HepG2 (cell line): ENCODE results near the gene ATG4D. TPM values are rescaled to one million over a fixed set of nuclear protein-coding genes. Genes with fewer than 3 reads are reported as not detected.

Experiments used
- ARID5B ChIP-seq: IDR thresholded peaks from 2 replicates; pipeline ENCODE4 v1.4.0; 2020; ENCODE audit warnings: mild to moderate bottlenecking, missing genetic modification reagents
- CCAR2 ChIP-seq: fragments of 200-400 bp; formaldehyde crosslinking; optimal IDR thresholded peaks from 2 replicates; pipeline ENCODE3; 2018; ENCODE audit warnings: low read depth, mild to moderate bottlenecking, low read length, moderate library complexity
- HIVEP1 ChIP-seq: sonication (generic); formaldehyde crosslinking; IDR thresholded peaks from 2 replicates; pipeline ENCODE4 v1.4.0; 2020; ENCODE audit warnings: mild to moderate bottlenecking, missing genetic modification reagents
- LCORL ChIP-seq, 2 experiments: fragments of 450-650 bp in 1 of 2; sonication (generic) in 1 of 2; formaldehyde crosslinking in 1 of 2; IDR thresholded peaks; 2 replicates each; pipeline versions ENCODE4 v1.5.0 to v1.6.1; 2017 to 2020; ENCODE audit warnings: antibody characterized with exemption in 1 of 2, missing genetic modification reagents in 1 of 2
- ONECUT2 ChIP-seq: sonication (generic); formaldehyde crosslinking; IDR thresholded peaks from 2 replicates; pipeline ENCODE4 v1.4.0; 2020; ENCODE audit warnings: missing genetic modification reagents
- PLSCR1 ChIP-seq: sonication (generic); formaldehyde crosslinking; IDR thresholded peaks from 2 replicates; pipeline ENCODE4 v1.5.0; 2020; ENCODE audit warnings: missing genetic modification reagents, mild to moderate bottlenecking, borderline replicate concordance
- SNAPC5 ChIP-seq: sonication (generic); formaldehyde crosslinking; IDR thresholded peaks from 2 replicates; pipeline ENCODE4 v1.8.1; 2023; ENCODE audit warnings: mild to moderate bottlenecking, missing genetic modification reagents, borderline replicate concordance
- SP140L ChIP-seq: sonication (generic); formaldehyde crosslinking; IDR thresholded peaks from 2 replicates; pipeline ENCODE4 v1.4.0; 2020; ENCODE audit warnings: missing genetic modification reagents, borderline replicate concordance
- SP2 ChIP-seq: sonication (generic); formaldehyde crosslinking; IDR thresholded peaks from 2 replicates; pipeline ENCODE4 v1.5.1; 2020; ENCODE audit warnings: mild to moderate bottlenecking, missing genetic modification reagents
- ZBTB49 ChIP-seq: sonication (generic); formaldehyde crosslinking; IDR thresholded peaks from 2 replicates; pipeline ENCODE4 v1.4.0; 2020; ENCODE audit warnings: missing genetic modification reagents, borderline replicate concordance
- ZNF556 ChIP-seq: sonication (generic); formaldehyde crosslinking; IDR thresholded peaks from 2 replicates; pipeline ENCODE4 v1.4.0; 2020; ENCODE audit warnings: mild to moderate bottlenecking, missing genetic modification reagents, borderline replicate concordance
- ZNF737 ChIP-seq: sonication (generic); formaldehyde crosslinking; IDR thresholded peaks from 2 replicates; pipeline ENCODE4 v1.5.0; 2020; ENCODE audit warnings: missing genetic modification reagents, mild to moderate bottlenecking, borderline replicate concordance
- ZNF772 ChIP-seq: sonication (generic); formaldehyde crosslinking; IDR thresholded peaks from 2 replicates; pipeline ENCODE4 v1.5.0; 2020; ENCODE audit warnings: mild to moderate bottlenecking, missing genetic modification reagents
- polyA plus RNA-seq, 8 experiments: library from polyadenylated mRNA; depleted of rRNA in 3 of 8; stranded (reverse) in 7 of 8; unstranded in 1 of 8; fragments of >200 nt; fragmentation: Illumina TruSeq in 4 of 8; extraction: Trizol in 4 of 8; gene quantifications; 2 replicates each; pipeline versions ENCODE4 v1.2.1 to v1.2.3, GENCODE V29; 2011 to 2016; ENCODE audit warnings: low read depth in 4 of 8, missing spikeins in 1 of 8, mixed read lengths in 1 of 8; ENCODE audit not compliant: insufficient read depth in 1 of 8
- total RNA-seq, 5 experiments: library from RNA; depleted of rRNA; stranded (reverse); fragments of >200 nt; fragmentation: Illumina TruSeq; extraction: Trizol; gene quantifications; 2 replicates each; pipeline ENCODE4 v1.2.3, GENCODE V29; 2016; ENCODE audit warnings: low read depth in 1 of 5
- TF ChIP-seq, protein P1 (sequence below): sonication (generic); formaldehyde crosslinking; IDR thresholded peaks from 2 replicates; pipeline ENCODE4 v1.8.1; 2022; ENCODE audit warnings: low read depth, mild to moderate bottlenecking, missing genetic modification reagents

Gene ATG4D
- total and polyA plus RNA-seq, 2 of the 13 experiments (the other 11 are each of a cell fraction or from before 2014, with no cell fraction given), result 17.8 to 19.0 TPM

- no peak for TF ChIP-seq PLSCR1 (CRISPR knock-in tag)
- TF ChIP-seq LCORL (IDR thresholded peaks at IDR 0.05), result no peak
- TF ChIP-seq LCORL (CRISPR knock-in tag; IDR thresholded peaks at IDR 0.05), result peak; percentile 64
- TF ChIP-seq SP2 (CRISPR knock-in tag), result 0 out of 2 replicates have a peak, but pooled peaks have one; percentile 52
- TF ChIP-seq ZNF772 (CRISPR knock-in tag), result peak; percentile 97
- no peak for TF ChIP-seq ZNF556 (CRISPR knock-in tag)
- TF ChIP-seq ARID5B (CRISPR knock-in tag), result peak; percentile 43; the same call in 1 of the 2 replicates
- TF ChIP-seq SNAPC5 (CRISPR knock-in tag), result no peak
- TF ChIP-seq ONECUT2 (CRISPR knock-in tag), result no peak; the same call in none of the 2 replicates
- TF ChIP-seq ZNF737, result no peak
- peak; percentile 50; the same call in 1 of the 2 replicates for TF ChIP-seq ZBTB49 (CRISPR knock-in tag)
- TF ChIP-seq SP140L (CRISPR knock-in tag), result no peak
- peak; percentile 96 for TF ChIP-seq HIVEP1 (CRISPR knock-in tag)
- no peak for TF ChIP-seq CCAR2
- TF ChIP-seq, protein P1, sequence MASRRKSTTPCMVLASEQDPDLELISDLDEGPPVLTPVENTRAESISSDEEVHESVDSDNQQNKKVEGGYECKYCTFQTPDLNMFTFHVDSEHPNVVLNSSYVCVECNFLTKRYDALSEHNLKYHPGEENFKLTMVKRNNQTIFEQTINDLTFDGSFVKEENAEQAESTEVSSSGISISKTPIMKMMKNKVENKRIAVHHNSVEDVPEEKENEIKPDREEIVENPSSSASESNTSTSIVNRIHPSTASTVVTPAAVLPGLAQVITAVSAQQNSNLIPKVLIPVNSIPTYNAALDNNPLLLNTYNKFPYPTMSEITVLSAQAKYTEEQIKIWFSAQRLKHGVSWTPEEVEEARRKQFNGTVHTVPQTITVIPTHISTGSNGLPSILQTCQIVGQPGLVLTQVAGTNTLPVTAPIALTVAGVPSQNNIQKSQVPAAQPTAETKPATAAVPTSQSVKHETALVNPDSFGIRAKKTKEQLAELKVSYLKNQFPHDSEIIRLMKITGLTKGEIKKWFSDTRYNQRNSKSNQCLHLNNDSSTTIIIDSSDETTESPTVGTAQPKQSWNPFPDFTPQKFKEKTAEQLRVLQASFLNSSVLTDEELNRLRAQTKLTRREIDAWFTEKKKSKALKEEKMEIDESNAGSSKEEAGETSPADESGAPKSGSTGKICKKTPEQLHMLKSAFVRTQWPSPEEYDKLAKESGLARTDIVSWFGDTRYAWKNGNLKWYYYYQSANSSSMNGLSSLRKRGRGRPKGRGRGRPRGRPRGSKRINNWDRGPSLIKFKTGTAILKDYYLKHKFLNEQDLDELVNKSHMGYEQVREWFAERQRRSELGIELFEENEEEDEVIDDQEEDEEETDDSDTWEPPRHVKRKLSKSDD (CRISPR knock-in tag), result no peak
Measured at GRCh38 chr19:10565567-10566407, 22.1 kb downstream of the ATG4D start, which contains the start of gene KRI1 (continued).
